ENCODE results near the gene LIMS4.
"Not testable (repeated sequence)": the region's sequence is repeated elsewhere in the genome, so short reads cannot be mapped to it uniquely, and the experiment has no call there.

Gene LIMS4

GRCh38 chr2:110449127-110449947, 23.3 kb downstream of the LIMS4 start:
- DNase-seq (ENCODE audit: low read depth): not testable (repeated sequence)

- not testable (repeated sequence) for DNase-seq (ENCODE audit: low read depth)
These were observed 26.0 kb downstream of the LIMS4 start for GRCh38 chr2:110446644-110447043.

GRCh38 chr2:110443305-110444005, 29.2 kb downstream of the LIMS4 start:
- not testable (repeated sequence) for DNase-seq (ENCODE audit: low read depth)

GRCh38 chr2:110441905-110442304, 30.7 kb downstream of the LIMS4 start:
- DNase-seq (ENCODE audit: low read depth): not testable (repeated sequence)

GRCh38 chr2:110434565-110434964, 38.1 kb downstream of the LIMS4 start:
- DNase-seq (ENCODE audit: low read depth): not testable (repeated sequence)

GRCh38 chr2:110425725-110426124, 46.9 kb downstream of the LIMS4 start:
- not testable (repeated sequence) for DNase-seq (ENCODE audit: low read depth)

- not testable (repeated sequence) for DNase-seq (ENCODE audit: low read depth)
These were observed 48.2 kb downstream of the LIMS4 start for GRCh38 chr2:110424421-110424820.

- DNase-seq (ENCODE audit: low read depth): not testable (repeated sequence)
These were observed 49.0 kb downstream of the LIMS4 start for GRCh38 chr2:110423574-110423962.

- not testable (repeated sequence) for DNase-seq (ENCODE audit: low read depth)
These were observed 49.6 kb downstream of the LIMS4 start for GRCh38 chr2:110422852-110423573.

- not testable (repeated sequence) for DNase-seq (ENCODE audit: low read depth)
These were observed 51.8 kb downstream of the LIMS4 start for GRCh38 chr2:110420641-110421354.

GRCh38 chr2:110407142-110407541, 65.5 kb downstream of the LIMS4 start:
- not testable (repeated sequence) for DNase-seq (ENCODE audit: low read depth)

GRCh38 chr2:110404988-110405387, 67.6 kb downstream of the LIMS4 start:
- not testable (repeated sequence) for DNase-seq (ENCODE audit: low read depth)

- DNase-seq (ENCODE audit: low read depth): not testable (repeated sequence)
These were observed 68.4 kb downstream of the LIMS4 start for GRCh38 chr2:110404246-110404645.

GRCh38 chr2:110401001-110401618, 71.5 kb downstream of the LIMS4 start:
- not testable (repeated sequence) for DNase-seq (ENCODE audit: low read depth)

GRCh38 chr2:110399378-110399777, 73.2 kb downstream of the LIMS4 start:
- not testable (repeated sequence) for DNase-seq (ENCODE audit: low read depth)

- not testable (repeated sequence) for DNase-seq (ENCODE audit: low read depth)
These were observed 76.6 kb downstream of the LIMS4 start for GRCh38 chr2:110395990-110396389.
